ENCODE measurements around the gene IL32. TPM values are rescaled to one million over a fixed set of nuclear protein-coding genes. Genes with fewer than 3 reads are reported as not detected.

The IL32 gene
- polyA plus RNA-seq, 3 donors: 0.53 to 8.0 (median 5.6) TPM

- Histone ChIP-seq H2AFZ (ENCODE audit: insufficient read depth, low read depth, low read length, poor library complexity, severe bottlenecking) (peak overlapping the region; percentile 33), H3K9me3 (replicated peaks in 1 of 2; ENCODE audit: control insufficient read depth in 1 of 2, insufficient read depth in 1 of 2, low read length in 2 of 2) (no peaks in the 10 kb centered on the region), H3K4me1 (ENCODE audit: control insufficient read depth in 1 of 2, insufficient read depth in 2 of 2, low read length in 2 of 2) (peaks cover 36 to 38% of the 10 kb centered on the region in 2 donors), H3K27me3 (ENCODE audit: control insufficient read depth in 2 of 2, insufficient read depth in 2 of 2, low read length in 2 of 2) (no peaks in the 10 kb centered on the region), H3K4me3 (replicated peaks in 1 of 3; ENCODE audit: low read depth in 2 of 3, low read length in 3 of 3) (peak overlapping the region in 1 of 3 experiments; percentile 25), H3K79me2 (ENCODE audit: insufficient read depth, low read length) (no peaks in the 10 kb centered on the region), H3K9ac (ENCODE audit: insufficient read depth, low read length, poor library complexity, severe bottlenecking) (no peak overlapping the region), H4K20me1 (ENCODE audit: insufficient read depth, low read length) (no peaks in the 10 kb centered on the region), H3K27ac (ENCODE audit: low read depth in 1 of 2, low read length in 2 of 2) (peak overlapping the region; percentile 42 to 77), H3K4me2 (replicated peaks; ENCODE audit: extremely low read depth, low read length, poor library complexity, severe bottlenecking) (peak overlapping the region; percentile 47), H3K36me3 (replicated peaks in 1 of 2; ENCODE audit: control insufficient read depth in 1 of 2, insufficient read depth in 2 of 2, low read length in 2 of 2) (no peaks in the 10 kb centered on the region)
- intact Hi-C loops (cut with micrococcal nuclease): loop anchor here in 1 of 2 donors (1.0 kb wide), 1 partner anchor 33 kb away; no protein-coding TSS in a partner anchor
- peak; percentile 68 for TF ChIP-seq CTCF (IDR thresholded peaks at IDR 0.05)
- H3K4me1 Mint-ChIP-seq: peaks cover 36% of the 10 kb centered on the region
- WGBS (ENCODE audit: insufficient coverage): no CpG with 5 or more reads among the region's 4 CpGs
- H3K9me3 Mint-ChIP-seq: no peaks in the 10 kb centered on the region
- peak; percentile 84 to 92 (median 92) for DNase-seq
- H3K27ac Mint-ChIP-seq: peak overlapping the region; percentile 67 to 93 (median 85)
- H3K27me3 Mint-ChIP-seq (ENCODE audit: low read depth in 3 of 3): peaks cover 10 to 11% (median 10%) of the 10 kb centered on the region in 3 donors
- no peaks in the 10 kb centered on the region for H3K36me3 Mint-ChIP-seq
- no peak overlapping the region for H3K4me3 Mint-ChIP-seq
Measured at GRCh38 chr16:3095869-3096268, 30.4 kb downstream of the IL32 start.

- no peak overlapping the region for H3K4me3 Mint-ChIP-seq
- no peak for TF ChIP-seq CTCF (IDR thresholded peaks at IDR 0.05)
- H3K79me2 ChIP-seq (ENCODE audit: insufficient read depth, low read length): no peaks in the 10 kb centered on the region
- WGBS (ENCODE audit: insufficient coverage): 25% methylated on average over 4 of the region's 6 CpGs
- intact Hi-C loops (cut with micrococcal nuclease): loop anchor here in 1 of 2 donors (1.0 kb wide), 1 partner anchor 33 kb away; no protein-coding TSS in a partner anchor
- peak; percentile 52 to 83 (median 72) for DNase-seq
- peaks cover 41% of the 10 kb centered on the region for H3K4me1 Mint-ChIP-seq
- no peak overlapping the region for H3K9ac ChIP-seq (ENCODE audit: insufficient read depth, low read length, poor library complexity, severe bottlenecking)
- peak overlapping the region; percentile 42 to 77 for H3K27ac ChIP-seq (ENCODE audit: low read depth in 1 of 2, low read length in 2 of 2)
- H3K4me3 ChIP-seq (replicated peaks in 1 of 3; ENCODE audit: low read depth in 2 of 3, low read length in 3 of 3): peak overlapping the region in 1 of 3 experiments; percentile 25
- no peaks in the 10 kb centered on the region for H3K36me3 ChIP-seq (replicated peaks in 1 of 2; ENCODE audit: control insufficient read depth in 1 of 2, insufficient read depth in 2 of 2, low read length in 2 of 2)
- H3K27me3 ChIP-seq (ENCODE audit: control insufficient read depth in 2 of 2, insufficient read depth in 2 of 2, low read length in 2 of 2): no peaks in the 10 kb centered on the region
- H4K20me1 ChIP-seq (ENCODE audit: insufficient read depth, low read length): no peaks in the 10 kb centered on the region
- H3K4me1 ChIP-seq (ENCODE audit: control insufficient read depth in 1 of 2, insufficient read depth in 2 of 2, low read length in 2 of 2): peaks cover 41 to 43% of the 10 kb centered on the region in 2 donors
- H3K36me3 Mint-ChIP-seq: no peaks in the 10 kb centered on the region
- peaks cover 10 to 11% (median 10%) of the 10 kb centered on the region in 3 donors for H3K27me3 Mint-ChIP-seq (ENCODE audit: low read depth in 3 of 3)
- peak overlapping the region; percentile 47 for H3K4me2 ChIP-seq (replicated peaks; ENCODE audit: extremely low read depth, low read length, poor library complexity, severe bottlenecking)
- peaks cover 0 to under 1% (median 0%) of the 10 kb centered on the region in 7 donors for H3K9me3 Mint-ChIP-seq
- H3K9me3 ChIP-seq (replicated peaks in 1 of 2; ENCODE audit: control insufficient read depth in 1 of 2, insufficient read depth in 1 of 2, low read length in 2 of 2): no peaks in the 10 kb centered on the region
- peak overlapping the region; percentile 67 to 93 (median 85) for H3K27ac Mint-ChIP-seq
- peak overlapping the region; percentile 33 for H2AFZ ChIP-seq (ENCODE audit: insufficient read depth, low read depth, low read length, poor library complexity, severe bottlenecking)
Measured at GRCh38 chr16:3096362-3096761, 30.9 kb downstream of the IL32 start.
